IMR-90 (cell line): ENCODE measurements around the gene LMO4. TPM values are rescaled to one million over a fixed set of nuclear protein-coding genes. Genes with fewer than 3 reads are reported as not detected.
A peak's percentile ranks its signal among the peaks of the same experiment; 100 is the strongest.

Experiments used
- ATAC-seq: fragments of 200-7000 bp; cut with Tn5 transposase; 2 replicates; pipeline ENCODE4 v1.9.1; 2020; ENCODE audit warnings: low read depth, mild to moderate bottlenecking, moderate library complexity
- BruUV-seq: library from RNA; stranded (reverse); fragments of 400-500 nt; replicated peaks from 2 replicates; lab custom pipeline; 2021; lab: Mats Ljungman, UMichigan
- CTCF ChIA-PET: fragments of 300-600 bp; formaldehyde crosslinking; extraction: SDS; loops from one replicate; lab custom pipeline; 2021; ENCODE audit warnings: antibody characterized with exemption; lab: Yijun Ruan, JAX
- POLR2A ChIA-PET: fragments of 300-600 bp; sonication (Branson Sonifier 250); formaldehyde crosslinking; loops from one replicate; lab custom pipeline; 2022; ENCODE audit warnings: antibody characterized with exemption; ENCODE audit not compliant: unreplicated experiment; lab: Charles Lee
- DNase-seq: peaks from one replicate; pipeline ENCODE4 v3.0.0; 2013
- H2AFZ ChIP-seq: replicated peaks from 2 replicates; pipeline ENCODE3; 2013; ENCODE audit warnings: low read length, mild to moderate bottlenecking; ENCODE audit not compliant: poor library complexity
- H2AK5ac ChIP-seq: 2 replicates; pipeline ENCODE4 v1.6.1; 2013; ENCODE audit warnings: low read depth, low read length, inconsistent platforms
- H2AK9ac ChIP-seq: replicated peaks from 2 replicates; pipeline ENCODE3; 2013; ENCODE audit warnings: mild to moderate bottlenecking, low read depth, low read length, moderate library complexity; ENCODE audit not compliant: poor library complexity
- H2BK120ac ChIP-seq: 2 replicates; pipeline ENCODE4 v1.6.1; 2013; ENCODE audit warnings: low read depth, low read length, inconsistent platforms
- H2BK15ac ChIP-seq: 3 replicates; pipeline ENCODE4 v1.6.1; 2013; ENCODE audit warnings: low read depth, low read length, inconsistent platforms
- H2BK20ac ChIP-seq: 2 replicates; pipeline ENCODE4 v1.6.1; 2013; ENCODE audit warnings: low read depth, mild to moderate bottlenecking, inconsistent platforms, low read length, moderate library complexity
- H2BK5ac ChIP-seq: 2 replicates; pipeline ENCODE4 v1.6.1; 2013; ENCODE audit warnings: mild to moderate bottlenecking, low read depth, low read length, inconsistent platforms; ENCODE audit not compliant: poor library complexity, severe bottlenecking
- H3K14ac ChIP-seq: replicated peaks from 2 replicates; pipeline ENCODE4 v1.6.1; 2013; ENCODE audit warnings: low read depth, low read length, inconsistent platforms
- H3K18ac ChIP-seq: 2 replicates; pipeline ENCODE4 v1.6.1; 2013; ENCODE audit warnings: low read depth, low read length, control low read depth
- H3K23ac ChIP-seq: 2 replicates; pipeline ENCODE4 v1.6.1; 2013; ENCODE audit warnings: low read depth, low read length, inconsistent platforms
- H3K27ac ChIP-seq: 2 replicates; pipeline ENCODE4 v1.5.1; 2013; ENCODE audit warnings: mild to moderate bottlenecking, control low read depth, low read length; ENCODE audit not compliant: insufficient read depth
- H3K27me3 ChIP-seq: 2 replicates; pipeline ENCODE4 v1.6.1; 2013; ENCODE audit warnings: low read length; ENCODE audit not compliant: control insufficient read depth, insufficient read depth
- H3K36me3 ChIP-seq: 2 replicates; pipeline ENCODE4 v1.6.1; 2013; ENCODE audit warnings: low read length, mixed read lengths; ENCODE audit not compliant: control insufficient read depth, insufficient read depth
- H3K4ac ChIP-seq: 2 replicates; pipeline ENCODE4 v1.6.1; 2013; ENCODE audit warnings: low read depth, low read length, inconsistent platforms
- H3K4me1 ChIP-seq: 2 replicates; pipeline ENCODE4 v1.6.1; 2013; ENCODE audit warnings: low read length, mixed read lengths; ENCODE audit not compliant: control insufficient read depth, insufficient read depth
- H3K4me2 ChIP-seq: 2 replicates; pipeline ENCODE4 v1.6.1; 2013; ENCODE audit warnings: low read depth, mild to moderate bottlenecking, control low read depth, low read length, moderate library complexity
- H3K4me3 ChIP-seq: 2 replicates; pipeline ENCODE4 v1.5.1; 2013; ENCODE audit warnings: low read depth, mild to moderate bottlenecking, control low read depth, low read length, moderate library complexity; ENCODE audit not compliant: insufficient read depth
- H3K56ac ChIP-seq: 2 replicates; pipeline ENCODE4 v1.6.1; 2013; ENCODE audit warnings: low read length, inconsistent platforms; ENCODE audit not compliant: insufficient read depth; ENCODE audit errors: extremely low read depth
- H3K79me1 ChIP-seq, 2 experiments: 2 replicates each; pipeline ENCODE4 v1.6.1; 2013; ENCODE audit warnings: low read length in 2 of 2, inconsistent platforms in 1 of 2, low read depth in 1 of 2
- H3K9ac ChIP-seq: 2 replicates; pipeline ENCODE4 v1.6.1; 2013; ENCODE audit warnings: low read depth, low read length, control low read depth
- H3K9me1 ChIP-seq: 2 replicates; pipeline ENCODE4 v1.6.1; 2013; ENCODE audit warnings: low read length, inconsistent platforms; ENCODE audit not compliant: insufficient read depth
- H3K9me3 ChIP-seq: 2 replicates; pipeline ENCODE4 v1.6.1; 2013; ENCODE audit warnings: low read length; ENCODE audit not compliant: control insufficient read depth, insufficient read depth
- H4K20me1 ChIP-seq: 2 replicates; pipeline ENCODE4 v1.6.1; 2013; ENCODE audit warnings: low read length, inconsistent platforms; ENCODE audit not compliant: insufficient read depth
- H4K5ac ChIP-seq: 2 replicates; pipeline ENCODE4 v1.6.1; 2013; ENCODE audit warnings: mild to moderate bottlenecking, low read depth, low read length, control low read depth
- H4K8ac ChIP-seq, 2 experiments: 2 replicates each; pipeline ENCODE4 v1.6.1; 2013; ENCODE audit warnings: low read depth in 2 of 2, low read length in 2 of 2, control low read depth in 1 of 2, inconsistent platforms in 1 of 2
- H4K91ac ChIP-seq: 2 replicates; pipeline ENCODE4 v1.6.1; 2013; ENCODE audit warnings: low read depth, low read length, inconsistent platforms; ENCODE audit not compliant: insufficient read depth
- CEBPB ChIP-seq: IDR thresholded peaks from 2 replicates; pipeline ENCODE4 v1.6.1; 2012; ENCODE audit warnings: low read depth, low read length, improper control_type of control experiment
- CHD1 ChIP-seq: IDR thresholded peaks from 2 replicates; pipeline ENCODE4 v1.6.1; 2012; ENCODE audit warnings: low read depth, low read length, improper control_type of control experiment
- FOS ChIP-seq: fragments of 150-350 bp; IDR thresholded peaks from 2 replicates; pipeline ENCODE4 v1.6.1; 2016; ENCODE audit warnings: low read depth, low read length
- MAFK ChIP-seq: IDR thresholded peaks from 2 replicates; pipeline ENCODE4 v1.6.1; 2012; ENCODE audit warnings: low read depth, low read length, improper control_type of control experiment
- MAZ ChIP-seq: IDR thresholded peaks from 2 replicates; pipeline ENCODE4 v1.6.1; 2012; ENCODE audit warnings: low read depth, mild to moderate bottlenecking, low read length, improper control_type of control experiment, moderate library complexity, borderline replicate concordance
- MXI1 ChIP-seq: IDR thresholded peaks from 2 replicates; pipeline ENCODE4 v1.6.1; 2012; ENCODE audit warnings: low read depth, mild to moderate bottlenecking, low read length, moderate library complexity, borderline replicate concordance
- NFE2L2 ChIP-seq: fragments of 150-350 bp; IDR thresholded peaks from 2 replicates; pipeline ENCODE4 v1.6.1; 2016; ENCODE audit warnings: low read depth, mild to moderate bottlenecking, low read length
- POLR2A ChIP-seq: IDR thresholded peaks from 2 replicates; pipeline ENCODE4 v1.6.1; 2012; ENCODE audit warnings: mild to moderate bottlenecking, low read depth, low read length
- RAD21 ChIP-seq: IDR thresholded peaks from 2 replicates; pipeline ENCODE4 v1.6.1; 2012; ENCODE audit warnings: low read length, improper control_type of control experiment
- RCOR1 ChIP-seq: IDR thresholded peaks from 2 replicates; pipeline ENCODE4 v1.6.1; 2012; ENCODE audit warnings: mild to moderate bottlenecking, low read length, improper control_type of control experiment; ENCODE audit not compliant: insufficient replicate concordance
- RFX5 ChIP-seq: IDR thresholded peaks from 2 replicates; pipeline ENCODE4 v1.8.0; 2012; ENCODE audit warnings: low read depth, mild to moderate bottlenecking, low read length, moderate library complexity
- SMC3 ChIP-seq: fragments of 150-350 bp; IDR thresholded peaks from 2 replicates; pipeline ENCODE4 v1.6.1; 2016; ENCODE audit warnings: low read depth, mild to moderate bottlenecking, antibody characterized with exemption, low read length, moderate library complexity
- WGBS, 2 experiments: methylation state at CpG; one replicate each; pipeline versions ENCODE4 v1.1.5 to v1.1.7; 2013; ENCODE audit warnings: missing lambda C conversion rate in 2 of 2; ENCODE audit not compliant: insufficient read length in 1 of 2; ENCODE audit errors: extremely low coverage in 2 of 2; 5-methylcytosine and 5-hydroxymethylcytosine counted together
- dilution Hi-C: fragments of 300-500 bp; cut with HindIII; formaldehyde crosslinking; loops from one replicate; pipeline ENCODE4 v1.14.3; 2018; ENCODE audit warnings: low sequenced_read_pairs; ENCODE audit not compliant: unreplicated experiment
- in situ Hi-C: fragments of 300-500 bp; cut with MboI; formaldehyde crosslinking; loops from 3 replicates; pipeline ENCODE4 v1.14.3; 2019; ENCODE audit warnings: low sequenced_read_pairs, inconsistent platforms, mixed read lengths
- intact Hi-C: fragments of 100-400 bp; cut with micrococcal nuclease; formaldehyde crosslinking; loops from 2 replicates; pipeline ENCODE4 v1.10.0; 2022
- polyA plus RNA-seq, 3 experiments: library from polyadenylated mRNA; depleted of rRNA; stranded (reverse); fragments of >200 nt; gene quantifications; 2 replicates each; pipeline ENCODE4 v1.2.3, GENCODE V29; 2012; ENCODE audit warnings: low replicate concordance in 1 of 3
- total RNA-seq: library from RNA; depleted of rRNA; stranded (reverse); fragments of >200 nt; gene quantifications from 2 replicates; pipeline ENCODE4 v1.2.3, GENCODE V29; 2012
- TF ChIP-seq, protein P1 (sequence below): fragments of 150-350 bp; IDR thresholded peaks from 2 replicates; pipeline ENCODE4 v1.6.1; 2017; ENCODE audit warnings: mild to moderate bottlenecking, antibody characterized with exemption, low read length, low read depth
- TF ChIP-seq, protein P2 (sequence below): conservative IDR thresholded peaks from 2 replicates; pipeline ENCODE4 v1.5.1; 2012; ENCODE audit warnings: mild to moderate bottlenecking, low read depth, low read length, improper control_type of control experiment

LMO4 gene
- total and polyA plus RNA-seq, 2 of the 4 experiments (the other 2 are of a cell fraction), result 98.9 to 109 TPM

DNA sequence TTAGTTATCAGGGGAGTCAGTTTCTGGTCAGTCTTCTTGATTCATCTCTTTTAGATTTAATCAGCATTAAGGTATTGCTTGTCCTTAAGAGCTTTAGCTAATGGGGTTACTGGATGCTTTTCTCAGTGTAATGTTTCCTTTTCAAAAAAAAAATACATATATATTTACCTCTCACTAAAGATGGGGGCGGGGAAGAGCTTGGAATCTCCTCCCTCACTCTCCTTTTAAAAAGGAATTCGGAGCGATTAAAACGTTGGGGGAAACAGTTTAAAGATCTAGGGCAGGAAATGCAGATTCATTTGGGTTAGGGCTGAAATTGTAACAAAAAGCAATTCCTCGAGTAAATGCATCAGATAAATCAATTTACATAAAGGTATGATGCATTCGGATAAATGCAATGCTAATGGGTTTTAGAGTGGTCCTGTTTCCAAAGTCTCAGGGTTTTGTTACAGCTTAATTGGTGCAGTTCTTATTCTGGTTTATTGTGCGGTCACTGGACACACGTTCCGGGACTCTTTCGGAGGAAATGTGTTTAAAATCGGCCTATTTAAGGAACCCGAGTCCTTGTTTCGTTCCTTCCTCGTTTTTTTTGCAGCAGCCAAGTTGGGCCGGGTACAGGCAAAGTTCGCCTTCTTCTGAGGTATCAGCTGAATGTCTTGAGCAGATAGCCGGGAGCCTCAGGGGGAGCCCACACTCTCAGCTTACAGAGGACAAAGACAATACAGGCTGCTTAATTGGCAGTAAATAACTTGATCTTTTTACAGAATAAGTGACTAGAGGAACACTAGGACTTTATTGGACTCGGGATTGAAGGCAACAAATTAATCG is 1.6 kb downstream of the LMO4 start:
- no peak overlapping the region for H2AK9ac ChIP-seq
- TF ChIP-seq CHD1 (no peak), MAFK (no peak), NFE2L2 (no peak), MXI1 (no peak), FOS (no peak), RFX5 (no peak), MAZ (no peak), CEBPB (no peak), RCOR1 (no peak), SMC3 (no peak), RAD21 (no peak), POLR2A (no peak)
- TF ChIP-seq, protein P1, sequence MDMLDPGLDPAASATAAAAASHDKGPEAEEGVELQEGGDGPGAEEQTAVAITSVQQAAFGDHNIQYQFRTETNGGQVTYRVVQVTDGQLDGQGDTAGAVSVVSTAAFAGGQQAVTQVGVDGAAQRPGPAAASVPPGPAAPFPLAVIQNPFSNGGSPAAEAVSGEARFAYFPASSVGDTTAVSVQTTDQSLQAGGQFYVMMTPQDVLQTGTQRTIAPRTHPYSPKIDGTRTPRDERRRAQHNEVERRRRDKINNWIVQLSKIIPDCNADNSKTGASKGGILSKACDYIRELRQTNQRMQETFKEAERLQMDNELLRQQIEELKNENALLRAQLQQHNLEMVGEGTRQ, result no peak
- TF ChIP-seq, protein P2, sequence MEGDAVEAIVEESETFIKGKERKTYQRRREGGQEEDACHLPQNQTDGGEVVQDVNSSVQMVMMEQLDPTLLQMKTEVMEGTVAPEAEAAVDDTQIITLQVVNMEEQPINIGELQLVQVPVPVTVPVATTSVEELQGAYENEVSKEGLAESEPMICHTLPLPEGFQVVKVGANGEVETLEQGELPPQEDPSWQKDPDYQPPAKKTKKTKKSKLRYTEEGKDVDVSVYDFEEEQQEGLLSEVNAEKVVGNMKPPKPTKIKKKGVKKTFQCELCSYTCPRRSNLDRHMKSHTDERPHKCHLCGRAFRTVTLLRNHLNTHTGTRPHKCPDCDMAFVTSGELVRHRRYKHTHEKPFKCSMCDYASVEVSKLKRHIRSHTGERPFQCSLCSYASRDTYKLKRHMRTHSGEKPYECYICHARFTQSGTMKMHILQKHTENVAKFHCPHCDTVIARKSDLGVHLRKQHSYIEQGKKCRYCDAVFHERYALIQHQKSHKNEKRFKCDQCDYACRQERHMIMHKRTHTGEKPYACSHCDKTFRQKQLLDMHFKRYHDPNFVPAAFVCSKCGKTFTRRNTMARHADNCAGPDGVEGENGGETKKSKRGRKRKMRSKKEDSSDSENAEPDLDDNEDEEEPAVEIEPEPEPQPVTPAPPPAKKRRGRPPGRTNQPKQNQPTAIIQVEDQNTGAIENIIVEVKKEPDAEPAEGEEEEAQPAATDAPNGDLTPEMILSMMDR, result no peak
- no peak overlapping the region for H2BK20ac ChIP-seq
- H2BK5ac ChIP-seq, result peak overlapping the region; percentile 49
- peak overlapping the region; percentile 13 for H3K18ac ChIP-seq
- intact Hi-C loops, result loop anchor here (2.0 to 10.0 kb wide), 3 partner anchors 255 to 852 kb away; no protein-coding TSS in a partner anchor
- H3K9me3 ChIP-seq, result no peaks in the 10 kb centered on the region
- no peaks in the 10 kb centered on the region for H3K9me1 ChIP-seq
- no peak for ATAC-seq
- H2AFZ ChIP-seq, result no peak overlapping the region
- BruUV-seq, result no TSS peak
- peak overlapping the region; percentile 2 for H3K14ac ChIP-seq
- no peak overlapping the region for H2BK15ac ChIP-seq
- no peak overlapping the region for H4K91ac ChIP-seq
- in situ Hi-C loops, result loop anchor here (5.0 kb wide), 2 partner anchors 178 to 622 kb away; no protein-coding TSS in a partner anchor
- H3K4ac ChIP-seq, result peak overlapping the region; percentile 58
- H4K5ac ChIP-seq, result peak overlapping the region; percentile 34
- peaks cover 9% of the 10 kb centered on the region for H3K4me1 ChIP-seq
- H3K23ac ChIP-seq, result peak overlapping the region; percentile 60
- H2AK5ac ChIP-seq, result no peak overlapping the region
- H4K20me1 ChIP-seq, result peaks cover 21% of the 10 kb centered on the region
- peak overlapping the region; percentile 95 for H3K4me2 ChIP-seq
- ChIA-PET CTCF (interaction anchor here (0.7 to 1.4 kb wide), 2 partner anchors 624 to 729 kb away, joined by 4 to 5 read pairs; no protein-coding TSS in a partner anchor), POLR2A (interaction anchor here (0.6 to 1.0 kb wide), 3 partner anchors 29 to 409 kb away, joined by 3 to 7 read pairs (median 5); no protein-coding TSS in a partner anchor)
- 0% methylated on average over 3 of the region's 19 CpGs; no CpG with 5 or more reads in 1 of the 2 experiments for WGBS, 2 experiments
- 0 out of 2 replicates have a peak overlapping the region, but pooled peaks have one; percentile 4 for H2BK120ac ChIP-seq
- H4K8ac ChIP-seq, result no peak overlapping the region
- no peaks in the 10 kb centered on the region for H3K27me3 ChIP-seq
- H3K79me1 ChIP-seq, result peaks cover 3 to 23% of the 10 kb centered on the region in 2 experiments; a peak in 3 of 4 replicates
- peak; percentile 40 for DNase-seq
- peaks cover 12% of the 10 kb centered on the region; the same call in 1 of the 2 replicates for H3K36me3 ChIP-seq
- H3K9ac ChIP-seq, result peak overlapping the region; percentile 98
- H3K27ac ChIP-seq, result peak overlapping the region; percentile 74
- peak overlapping the region; percentile 82 for H3K4me3 ChIP-seq
- peak overlapping the region; percentile 34 for H3K56ac ChIP-seq
- dilution Hi-C loops, result no loop called here
